SK-N-MC (cell line): ENCODE data around the gene SPATA6L.

Source experiments
- EZH2 ChIP-seq: fragments of 200-600 bp; sonication (generic); IDR thresholded peaks from one replicate; pipeline ENCODE4 v1.6.1; 2017; ENCODE audit warnings: antibody characterized with exemption
- POLR2AphosphoS5 ChIP-seq: IDR thresholded peaks from 2 replicates; pipeline ENCODE4 v1.6.1; 2012; ENCODE audit warnings: mild to moderate bottlenecking, low read depth, low read length, borderline replicate concordance

DNA sequence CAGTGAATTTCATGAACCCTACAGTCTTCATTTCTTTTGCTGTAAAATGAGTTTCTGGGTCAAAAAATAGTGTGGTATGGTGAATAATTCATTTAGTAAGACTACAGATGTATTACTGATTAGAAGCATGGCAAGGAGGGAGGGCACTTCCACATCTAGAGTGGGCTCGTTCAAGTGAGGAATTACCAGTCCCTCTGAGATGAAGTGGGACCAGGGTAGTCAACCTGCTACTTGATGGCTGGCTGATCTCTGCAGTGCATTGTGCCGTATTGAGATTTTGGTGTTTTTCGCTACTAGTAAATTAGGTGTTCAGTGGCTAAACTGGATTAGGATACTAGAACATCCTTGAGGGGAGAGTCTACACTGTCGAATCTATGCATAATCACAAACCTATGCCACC, 23.9 kb upstream of the SPATA6L start:
- TF ChIP-seq POLR2AphosphoS5 (no peak), EZH2 (no peak)
